Measurements from ENCODE around the gene OR10G3.

The OR10G3 gene

DNA sequence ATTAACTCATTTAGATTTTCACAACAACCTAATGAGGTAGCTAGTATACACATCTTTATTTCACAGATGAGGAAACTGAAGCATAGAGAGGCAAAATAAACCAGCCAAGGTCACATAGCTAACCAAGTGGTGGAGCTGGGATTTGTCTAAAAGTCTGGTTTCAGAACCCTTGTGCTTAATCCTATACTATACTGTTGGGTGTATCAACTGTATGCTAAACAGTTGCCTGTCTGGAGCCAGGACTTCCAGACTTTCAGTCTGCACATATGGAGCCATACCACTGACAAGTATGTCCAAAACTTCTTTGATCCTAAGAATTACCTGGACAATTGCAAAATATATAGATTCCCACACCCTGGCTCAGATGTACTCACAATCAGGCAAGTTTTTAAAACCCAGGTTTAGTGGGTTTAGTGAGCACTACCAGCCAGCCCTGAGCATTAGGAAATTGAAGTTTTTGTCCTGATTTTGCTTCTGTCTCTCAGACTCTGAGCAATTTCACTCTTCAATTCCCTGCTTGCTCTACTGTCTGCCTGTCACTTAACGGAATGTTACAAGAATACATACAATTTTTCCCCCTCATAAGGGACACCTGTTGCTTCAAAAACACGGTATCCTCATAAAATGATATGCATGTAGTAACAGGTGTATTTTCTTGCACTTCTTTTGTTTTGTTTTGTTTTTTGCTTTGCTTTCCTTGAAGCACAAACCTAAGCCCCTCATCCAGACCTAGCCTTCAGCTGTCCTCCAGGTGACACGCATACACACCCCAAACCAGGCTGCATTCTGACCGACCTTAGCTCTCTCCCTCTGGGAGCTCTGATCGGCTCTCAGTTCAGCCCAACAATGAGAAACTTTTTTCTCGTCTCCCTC is 44.1 kb downstream of the OR10G3 start:
- DNase-seq = no peak

DNA sequence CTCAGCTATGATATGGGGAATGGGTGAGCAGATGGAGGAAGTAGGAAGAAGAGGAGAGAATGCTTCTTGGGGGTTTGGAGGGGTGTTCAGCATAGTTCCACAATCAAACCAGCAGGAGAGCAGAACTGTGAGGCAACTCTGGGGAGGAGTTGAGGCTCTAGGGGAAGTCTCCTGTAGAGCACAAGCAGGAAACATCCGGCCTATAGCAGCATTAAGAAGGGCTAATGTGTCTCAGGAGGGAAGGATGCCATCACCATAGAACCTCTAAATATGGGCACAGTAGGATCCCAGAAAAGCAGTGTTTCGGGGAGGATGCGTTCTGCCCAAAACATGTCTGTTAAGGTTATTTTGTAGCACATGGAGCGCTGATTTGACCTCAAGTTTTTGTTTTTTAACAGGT is 45.3 kb downstream of the OR10G3 start:
- no peak for DNase-seq

DNA sequence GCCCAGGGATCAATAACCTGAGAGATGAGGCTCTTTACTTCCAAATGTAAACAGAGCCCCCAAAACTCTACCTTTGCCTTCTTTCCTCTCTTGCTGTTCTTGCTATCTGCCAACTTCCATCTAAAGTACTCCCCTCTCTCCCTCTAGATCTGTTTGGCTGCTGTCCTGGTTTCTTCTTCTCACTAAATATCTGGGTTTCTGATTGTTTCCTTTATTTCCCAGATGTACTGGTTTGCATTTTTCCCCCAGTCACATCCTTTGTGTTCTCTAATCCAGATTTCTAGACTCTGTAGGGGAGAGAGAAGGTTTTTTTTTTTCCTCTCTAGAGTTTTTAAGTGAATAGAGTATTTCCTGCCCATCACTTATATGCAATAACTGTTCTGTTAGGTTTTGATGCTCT is 46.6 kb downstream of the OR10G3 start:
- DNase-seq = no peak

DNA sequence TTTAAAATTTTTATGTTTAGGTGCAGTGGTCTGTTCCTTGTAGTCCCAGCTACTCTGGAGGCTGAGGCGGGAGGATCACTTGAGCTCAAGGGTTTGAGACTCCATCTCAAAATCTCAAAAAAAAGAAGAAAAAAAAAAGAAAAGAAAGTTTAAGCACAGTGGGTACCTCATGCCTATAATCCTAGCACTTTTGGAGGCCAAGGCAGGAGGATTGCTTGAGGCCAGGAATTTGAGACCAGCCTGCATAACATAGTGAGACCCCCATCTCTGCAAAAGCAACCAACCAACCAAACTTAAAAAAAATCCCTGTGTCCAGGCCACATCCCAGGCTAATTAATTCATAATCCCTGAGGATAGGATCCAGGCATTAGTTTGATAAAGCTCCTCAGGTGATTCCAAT is 50.4 kb downstream of the OR10G3 start:
- no peak for DNase-seq

DNA sequence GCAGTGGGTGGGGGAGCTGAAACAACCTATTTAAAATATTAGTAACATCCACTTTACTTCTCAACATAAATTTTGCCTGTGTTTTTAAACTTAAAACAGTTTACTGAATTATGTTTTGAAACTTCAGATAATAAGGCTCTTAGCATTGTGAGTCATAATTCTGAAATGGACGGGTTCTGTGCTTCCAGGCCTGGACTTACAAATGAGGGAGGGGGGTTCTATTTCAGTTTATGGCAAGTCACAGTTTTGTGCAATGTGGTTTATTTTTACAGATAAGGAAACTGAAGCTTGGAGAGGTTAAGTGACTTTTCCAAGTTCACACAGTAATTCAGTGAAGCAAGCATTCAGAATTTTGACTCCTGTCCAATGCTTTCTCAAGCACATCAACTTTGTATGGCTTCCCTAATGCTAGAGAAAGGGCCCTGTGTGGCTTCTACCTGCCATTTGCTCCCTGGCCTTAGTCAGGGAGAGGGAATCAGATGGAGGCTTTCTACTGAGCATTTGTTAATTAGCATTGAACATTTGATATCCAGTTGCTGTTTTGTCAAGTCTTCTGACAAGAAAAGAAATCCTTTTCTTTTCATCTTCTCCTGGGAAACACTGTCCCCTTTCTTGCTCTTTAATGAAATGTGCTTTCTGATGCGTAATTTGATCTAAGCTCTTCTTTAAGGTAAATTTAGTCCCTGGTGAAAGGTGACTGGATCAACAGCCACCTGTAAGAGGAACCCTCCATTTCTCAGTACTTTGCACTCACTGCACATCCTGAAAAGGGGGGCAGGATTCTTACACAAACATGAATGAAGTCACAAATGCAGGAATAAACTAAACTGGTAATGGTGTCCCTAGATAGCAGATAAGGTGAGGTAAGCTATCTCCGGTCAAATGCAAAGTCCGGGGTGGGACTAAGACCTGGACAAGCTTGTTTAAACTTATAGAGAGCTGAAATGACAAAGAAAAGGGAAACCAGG is 51.2 kb downstream of the OR10G3 start:
- DNase-seq = no peak

DNA sequence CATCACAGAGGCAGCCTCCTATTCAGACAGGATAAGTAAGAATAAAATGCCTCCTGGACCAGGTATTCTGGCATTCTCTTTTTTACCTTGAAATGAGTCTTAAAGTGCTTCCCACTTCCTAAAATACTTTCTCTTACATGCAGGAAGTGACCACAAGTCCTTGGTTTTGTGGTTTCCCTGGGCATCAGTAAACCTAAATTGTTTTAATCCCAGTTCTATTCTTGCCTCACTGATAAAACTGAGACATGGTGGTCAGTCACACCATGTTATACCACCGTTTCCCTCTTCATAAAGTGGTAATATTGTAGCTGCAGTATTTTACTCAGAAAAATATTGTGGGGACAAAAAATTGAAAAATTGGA is 52.6 kb downstream of the OR10G3 start:
- no peak for DNase-seq

DNA sequence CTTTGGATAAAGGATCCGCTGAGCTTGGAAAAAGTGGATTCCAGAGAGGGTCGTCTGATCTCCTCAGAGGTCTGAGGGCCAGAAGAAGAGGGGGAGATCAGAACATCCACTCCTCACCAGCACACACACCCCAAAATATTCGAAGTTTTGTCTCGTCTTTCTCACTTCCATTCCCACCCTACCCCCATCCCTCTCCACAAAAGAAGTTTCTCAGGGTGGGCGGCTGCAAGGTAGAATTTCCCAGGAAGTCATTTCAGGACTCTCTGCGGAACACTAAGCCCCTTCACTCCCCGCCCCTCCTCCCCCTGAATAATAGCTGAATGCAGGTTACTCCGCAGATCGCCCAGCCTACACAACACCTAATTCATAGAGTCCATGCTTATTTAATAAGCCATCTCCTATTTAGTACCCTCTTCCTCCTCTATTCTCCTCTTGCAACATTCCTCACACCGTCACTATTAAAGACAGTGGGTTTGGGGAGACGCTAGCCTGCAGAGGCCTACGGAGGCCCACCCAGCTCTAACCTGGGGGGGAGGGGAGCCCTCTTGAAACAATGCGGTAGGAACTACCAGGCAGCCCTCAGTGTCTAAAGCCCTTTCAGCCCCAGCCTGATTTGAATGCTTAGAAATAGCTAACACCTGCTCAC is 53.1 kb downstream of the OR10G3 start:
- no peak for DNase-seq

DNA sequence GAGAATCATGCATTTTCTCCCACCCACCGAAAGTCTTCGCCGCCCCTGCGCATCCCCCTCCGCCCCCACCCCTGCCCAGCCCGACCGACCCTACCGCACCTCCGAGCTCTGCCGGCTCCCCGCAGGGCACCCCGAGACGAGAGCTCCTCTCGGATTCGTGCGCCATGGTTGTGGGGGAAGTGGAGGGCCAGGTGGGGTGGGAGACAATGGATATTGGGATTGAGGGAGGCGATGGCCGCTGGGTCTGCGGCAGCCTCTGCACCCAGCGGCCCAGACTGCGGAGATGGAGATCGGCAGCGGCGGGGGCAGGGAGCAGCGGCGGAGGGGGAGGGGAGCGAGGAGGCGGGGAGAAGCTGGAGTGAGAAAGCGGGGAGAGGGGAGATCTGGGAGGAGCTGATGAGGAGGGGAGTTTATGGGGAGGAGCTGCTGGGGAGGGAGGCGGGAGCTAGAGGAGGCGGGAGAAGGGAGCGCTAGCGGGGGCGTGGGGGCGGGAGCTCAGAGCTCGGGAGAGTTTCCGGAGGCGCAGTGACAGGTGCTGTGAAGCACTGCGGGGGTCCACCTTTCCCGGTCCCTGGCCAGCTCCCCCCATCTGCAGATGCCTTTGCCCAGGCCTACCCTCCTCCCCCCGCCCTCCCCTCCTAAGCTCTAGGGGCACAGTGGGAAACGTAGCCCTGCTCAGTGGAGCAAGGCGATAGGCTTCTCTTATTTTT is 53.8 kb downstream of the OR10G3 start, which contains the start of gene SALL2:
Gene SALL2 (minus strand): TSS at position 385 of the 710 bp plus-strand sequence. CDS start 219 bp downstream, at position 166.
- DNase-seq = peak; percentile 69

DNA sequence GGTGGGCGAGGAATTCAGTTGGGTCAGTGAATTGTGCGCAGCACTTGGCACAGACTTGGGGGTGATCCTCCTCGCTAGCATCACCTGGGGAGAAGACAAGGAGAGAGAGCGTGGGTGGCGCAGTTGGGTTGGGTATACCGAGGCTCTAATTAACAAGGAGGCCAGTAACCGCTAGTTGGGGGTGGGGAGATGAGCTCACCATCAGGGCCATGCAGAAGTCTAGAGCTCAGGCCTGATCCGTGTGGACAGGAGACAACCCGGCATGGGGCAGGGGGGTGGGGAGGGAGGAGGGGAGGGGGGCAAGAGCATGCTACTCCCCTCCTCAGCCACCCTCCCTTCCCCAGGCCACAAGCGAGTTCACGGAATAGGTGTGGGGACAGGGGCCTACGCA is 54.3 kb downstream of the OR10G3 start:
- DNase-seq = no peak

DNA sequence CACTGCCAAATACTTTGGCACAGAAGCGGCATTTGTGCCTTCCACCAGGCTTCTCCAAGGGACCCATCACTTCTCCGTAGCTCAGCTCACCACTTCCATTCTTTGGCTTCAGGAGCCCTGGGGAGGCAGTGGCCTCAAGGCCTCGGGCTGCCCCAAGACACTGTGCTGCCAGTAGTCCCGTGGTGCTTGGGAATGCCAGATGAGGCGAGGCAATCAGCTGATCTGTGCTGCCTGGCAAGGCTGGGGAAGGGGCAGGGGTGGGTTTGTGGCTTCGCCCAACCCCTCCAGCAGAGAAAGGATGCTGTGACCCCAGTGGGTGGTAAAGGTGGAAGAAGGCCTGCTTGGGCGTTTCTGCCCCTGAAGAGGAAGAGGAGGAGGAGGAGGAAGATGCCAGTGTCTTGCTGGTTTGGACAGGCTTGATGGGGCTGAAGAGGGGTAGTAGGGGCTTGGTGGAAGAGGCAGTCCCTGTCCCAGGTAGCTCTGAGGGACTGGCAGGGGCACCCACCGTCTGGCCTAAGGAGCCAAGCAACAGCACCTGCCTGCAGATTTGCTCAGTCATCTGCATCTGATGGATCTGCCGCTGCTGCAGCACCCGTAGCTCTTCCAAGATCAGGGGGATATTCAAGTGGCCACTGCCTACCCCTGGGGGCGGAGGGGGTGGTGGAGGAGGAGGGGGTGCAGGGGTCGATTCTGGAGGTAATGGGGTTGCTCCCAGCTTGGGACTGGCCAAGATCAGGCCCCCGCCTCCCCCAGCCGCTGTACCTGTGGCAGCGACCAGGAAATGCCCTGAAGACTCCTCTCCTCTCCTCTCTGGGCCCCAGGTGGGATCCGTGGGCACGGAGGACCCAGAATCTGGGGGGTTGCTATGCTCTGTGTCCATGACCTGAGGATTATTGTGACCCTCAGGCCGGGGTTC is 55.0 kb downstream of the OR10G3 start:
- DNase-seq = no peak

DNA sequence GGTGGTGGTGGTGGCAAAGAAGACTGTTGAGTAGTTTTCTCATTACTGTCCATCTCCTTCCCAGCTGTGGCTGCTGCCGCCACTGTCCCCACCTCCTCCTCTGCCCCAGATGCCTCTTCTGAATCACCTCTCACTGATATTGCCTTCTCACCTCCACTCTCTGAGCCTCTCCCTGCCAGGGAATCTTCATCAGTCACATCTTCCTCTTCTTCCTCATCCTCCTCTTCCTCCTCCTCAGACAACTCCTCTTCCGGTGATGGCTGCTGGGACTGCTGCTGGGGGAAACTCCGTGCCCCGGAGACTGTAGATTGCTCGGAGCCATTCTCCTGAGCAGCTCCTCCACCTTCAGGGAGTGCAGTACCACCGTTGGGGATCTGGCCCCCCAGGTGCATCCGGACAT is 56.7 kb downstream of the OR10G3 start:
- no peak for DNase-seq

DNA sequence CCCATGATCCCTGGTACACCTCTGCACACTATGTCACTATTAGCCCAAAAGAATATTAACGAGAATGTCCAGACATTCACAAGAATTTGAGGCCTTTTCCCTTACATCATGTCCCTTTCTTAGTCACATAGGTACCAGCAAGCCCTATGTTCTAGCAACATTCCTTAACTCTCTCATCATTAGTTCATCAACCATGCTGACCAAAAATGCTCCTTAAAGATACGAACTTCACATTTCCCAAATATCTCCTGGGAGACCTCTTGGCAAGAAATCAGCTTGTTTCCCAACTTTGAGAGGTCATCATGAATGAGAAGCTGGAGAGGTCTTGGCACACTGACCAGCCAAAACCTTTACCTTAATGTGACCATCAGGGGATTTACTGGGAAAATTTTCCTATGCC is 58.4 kb downstream of the OR10G3 start:
- DNase-seq = no peak

DNA sequence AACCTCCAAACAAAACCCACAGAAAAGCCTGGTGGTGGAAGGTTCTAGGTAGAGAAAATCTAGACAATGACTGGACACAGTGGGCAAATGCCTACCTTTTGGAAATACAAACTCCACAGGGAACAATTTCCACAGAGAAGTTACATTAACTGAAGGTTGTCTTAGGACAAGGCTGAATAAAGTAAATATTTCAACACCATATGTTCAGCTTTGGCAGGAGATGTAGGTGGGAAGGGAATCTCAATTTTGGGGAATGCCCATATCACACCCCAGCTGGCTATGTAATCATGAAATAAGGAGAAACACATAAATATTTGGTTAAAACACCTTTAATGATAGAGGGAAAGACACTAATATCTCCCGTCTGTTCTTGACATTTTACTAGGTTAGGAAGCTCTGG is 59.1 kb downstream of the OR10G3 start:
- DNase-seq = no peak

DNA sequence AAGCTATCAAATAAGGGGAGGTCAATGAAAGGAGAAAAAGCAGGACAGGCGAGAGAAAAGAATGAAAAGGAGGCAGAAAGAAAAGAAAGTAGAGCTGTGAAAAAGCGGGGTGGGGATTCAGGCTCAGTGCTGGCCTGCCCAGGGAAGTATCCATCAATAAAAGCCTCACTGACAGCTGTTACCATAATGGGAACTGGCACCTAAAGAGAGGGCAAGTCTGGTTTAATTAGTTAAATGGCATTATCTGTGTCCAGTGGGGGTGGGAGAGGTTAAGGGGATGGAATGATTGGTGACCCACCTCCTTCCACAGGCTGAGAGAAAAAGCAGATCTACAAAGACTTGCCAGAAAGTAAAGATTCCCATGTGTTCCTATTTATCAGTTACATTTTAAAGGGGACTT is 61.2 kb downstream of the OR10G3 start:
- DNase-seq = no peak

All from stimulated activated CD4-positive, alpha-beta T cell treated with anti-CD3 and anti-CD28 coated beads, Interleukin-4, amount 100 ng/mL, for 24 hours (primary cell).